HG03025 (cell line): Measurements from ENCODE around the gene SYTL2.
"Not testable (repeated sequence)": the region's sequence is repeated elsewhere in the genome, so short reads cannot be mapped to it uniquely, and the experiment has no call there.

Experiments
- ATAC-seq: cut with Tn5 transposase; IDR thresholded peaks from one replicate; pipeline ENCODE4 v1.9.1; 2021; ENCODE audit warnings: mild to moderate bottlenecking, moderate library complexity; ENCODE audit not compliant: unreplicated experiment, low FRiP score

SYTL2 gene

GRCh38 chr11:85699957-85700741 lies 110.8 kb downstream of the SYTL2 start:
- peak; percentile 73 for ATAC-seq

- ATAC-seq, result no peak
Measured at GRCh38 chr11:85698195-85698594, 112.7 kb downstream of the SYTL2 start.

- ATAC-seq, result no peak
Measured at GRCh38 chr11:85697747-85698146, 113.2 kb downstream of the SYTL2 start.

- no peak for ATAC-seq
Measured at GRCh38 chr11:85695546-85695945, 115.4 kb downstream of the SYTL2 start.

GRCh38 chr11:85694385-85694980 lies 116.5 kb downstream of the SYTL2 start:
- no peak for ATAC-seq

GRCh38 chr11:85685820-85686459 lies 125.0 kb downstream of the SYTL2 start, which contains the start of gene CCDC89:
Gene CCDC89, minus strand, starts transcription at chr11:85686195. Its CDS starts 65 bp downstream, at chr11:85686130.
- no peak for ATAC-seq

GRCh38 chr11:85685125-85685819 lies 125.7 kb downstream of the SYTL2 start:
- no peak for ATAC-seq

GRCh38 chr11:85682330-85683305 lies 128.3 kb downstream of the SYTL2 start:
- ATAC-seq, result peak; percentile 82

- ATAC-seq, result no peak
Measured at GRCh38 chr11:85680897-85681296, 130.0 kb downstream of the SYTL2 start.

GRCh38 chr11:85679576-85679975 lies 131.4 kb downstream of the SYTL2 start:
- ATAC-seq, result no peak

GRCh38 chr11:85673393-85673792 lies 137.5 kb downstream of the SYTL2 start:
- ATAC-seq, result no peak

- ATAC-seq, result no peak
Measured at GRCh38 chr11:85672105-85672902, 138.6 kb downstream of the SYTL2 start.

- ATAC-seq, result not testable (repeated sequence)
Measured at GRCh38 chr11:85670949-85671663, 139.8 kb downstream of the SYTL2 start.

GRCh38 chr11:85668157-85668556 lies 142.8 kb downstream of the SYTL2 start:
- no peak for ATAC-seq

- no peak for ATAC-seq
Measured at GRCh38 chr11:85666687-85667086, 144.3 kb downstream of the SYTL2 start.

GRCh38 chr11:85665733-85666132 lies 145.2 kb downstream of the SYTL2 start:
- ATAC-seq, result no peak

GRCh38 chr11:85664615-85665481 lies 146.1 kb downstream of the SYTL2 start, which contains the start of gene CREBZF:
Gene CREBZF, minus strand, starts transcription at chr11:85665129. Its CDS starts 254 bp downstream, at chr11:85664875.
- peak; percentile 87 for ATAC-seq
